GM18870 (cell line): ENCODE measurements around the gene ZBED4.
"Not testable (repeated sequence)": the region's sequence is repeated elsewhere in the genome, so short reads cannot be mapped to it uniquely, and the experiment has no call there.

Experiments
- ATAC-seq: cut with Tn5 transposase; IDR thresholded peaks from one replicate; pipeline ENCODE4 v1.9.1; 2021; ENCODE audit warnings: moderate library complexity; ENCODE audit not compliant: unreplicated experiment

The ZBED4 gene, protein sequence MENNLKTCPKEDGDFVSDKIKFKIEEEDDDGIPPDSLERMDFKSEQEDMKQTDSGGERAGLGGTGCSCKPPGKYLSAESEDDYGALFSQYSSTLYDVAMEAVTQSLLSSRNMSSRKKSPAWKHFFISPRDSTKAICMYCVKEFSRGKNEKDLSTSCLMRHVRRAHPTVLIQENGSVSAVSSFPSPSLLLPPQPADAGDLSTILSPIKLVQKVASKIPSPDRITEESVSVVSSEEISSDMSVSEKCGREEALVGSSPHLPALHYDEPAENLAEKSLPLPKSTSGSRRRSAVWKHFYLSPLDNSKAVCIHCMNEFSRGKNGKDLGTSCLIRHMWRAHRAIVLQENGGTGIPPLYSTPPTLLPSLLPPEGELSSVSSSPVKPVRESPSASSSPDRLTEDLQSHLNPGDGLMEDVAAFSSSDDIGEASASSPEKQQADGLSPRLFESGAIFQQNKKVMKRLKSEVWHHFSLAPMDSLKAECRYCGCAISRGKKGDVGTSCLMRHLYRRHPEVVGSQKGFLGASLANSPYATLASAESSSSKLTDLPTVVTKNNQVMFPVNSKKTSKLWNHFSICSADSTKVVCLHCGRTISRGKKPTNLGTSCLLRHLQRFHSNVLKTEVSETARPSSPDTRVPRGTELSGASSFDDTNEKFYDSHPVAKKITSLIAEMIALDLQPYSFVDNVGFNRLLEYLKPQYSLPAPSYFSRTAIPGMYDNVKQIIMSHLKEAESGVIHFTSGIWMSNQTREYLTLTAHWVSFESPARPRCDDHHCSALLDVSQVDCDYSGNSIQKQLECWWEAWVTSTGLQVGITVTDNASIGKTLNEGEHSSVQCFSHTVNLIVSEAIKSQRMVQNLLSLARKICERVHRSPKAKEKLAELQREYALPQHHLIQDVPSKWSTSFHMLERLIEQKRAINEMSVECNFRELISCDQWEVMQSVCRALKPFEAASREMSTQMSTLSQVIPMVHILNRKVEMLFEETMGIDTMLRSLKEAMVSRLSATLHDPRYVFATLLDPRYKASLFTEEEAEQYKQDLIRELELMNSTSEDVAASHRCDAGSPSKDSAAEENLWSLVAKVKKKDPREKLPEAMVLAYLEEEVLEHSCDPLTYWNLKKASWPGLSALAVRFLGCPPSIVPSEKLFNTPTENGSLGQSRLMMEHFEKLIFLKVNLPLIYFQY

DNA sequence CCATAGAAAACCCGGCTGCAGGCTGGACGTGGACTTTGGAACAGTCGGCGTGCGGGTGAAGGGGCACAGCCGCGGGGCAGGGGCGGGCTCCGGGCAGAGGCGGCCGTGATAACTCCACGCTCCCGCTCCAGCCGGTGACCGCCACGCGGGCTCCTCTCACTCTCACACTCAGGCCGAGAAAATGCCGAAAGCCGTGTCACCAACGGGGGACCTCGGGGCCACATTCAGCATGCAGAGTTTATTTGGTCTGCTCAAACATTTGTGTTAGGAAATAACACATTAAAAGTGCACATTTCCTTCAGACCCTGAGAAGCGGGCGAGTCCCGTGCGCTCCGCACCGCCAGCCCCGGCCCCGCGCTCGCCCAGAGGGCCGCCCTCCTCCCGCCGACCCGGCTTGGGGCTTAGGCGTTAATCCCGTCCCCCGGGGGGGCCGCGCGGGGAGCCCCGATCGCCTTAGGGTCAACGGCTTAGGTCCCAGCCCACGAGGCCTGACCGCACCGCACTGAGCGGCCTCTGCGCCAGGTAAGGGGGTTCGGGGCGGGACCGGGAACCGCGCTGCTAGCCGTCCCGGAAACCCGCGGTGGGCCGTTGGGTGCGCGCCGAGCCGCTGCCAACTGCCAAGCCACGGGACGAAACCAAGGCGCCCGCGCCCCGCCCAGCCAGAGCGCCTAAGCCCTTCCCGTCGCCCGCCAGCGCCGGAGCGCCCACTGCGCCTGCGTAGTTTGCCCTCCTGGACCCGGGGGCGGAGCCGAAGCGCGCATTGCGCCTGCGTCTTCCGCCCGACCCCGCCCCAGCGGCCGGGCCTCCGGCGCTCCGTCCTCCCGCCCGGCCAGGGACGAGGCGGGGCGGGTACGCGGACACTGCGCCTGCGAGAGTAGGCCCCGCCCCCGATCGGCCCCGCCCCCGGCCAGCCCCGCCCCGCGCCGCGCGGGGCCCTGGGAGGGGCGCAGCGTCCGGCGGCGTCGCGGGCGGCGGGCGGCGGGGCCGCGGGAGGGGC lies at the start of gene ZBED4:
Gene ZBED4, plus strand, starts transcription at position 947 of the 997 bp plus-strand sequence. CDS start 29,819 bp downstream, outside the sequence.
- ATAC-seq = peak; percentile 53

DNA sequence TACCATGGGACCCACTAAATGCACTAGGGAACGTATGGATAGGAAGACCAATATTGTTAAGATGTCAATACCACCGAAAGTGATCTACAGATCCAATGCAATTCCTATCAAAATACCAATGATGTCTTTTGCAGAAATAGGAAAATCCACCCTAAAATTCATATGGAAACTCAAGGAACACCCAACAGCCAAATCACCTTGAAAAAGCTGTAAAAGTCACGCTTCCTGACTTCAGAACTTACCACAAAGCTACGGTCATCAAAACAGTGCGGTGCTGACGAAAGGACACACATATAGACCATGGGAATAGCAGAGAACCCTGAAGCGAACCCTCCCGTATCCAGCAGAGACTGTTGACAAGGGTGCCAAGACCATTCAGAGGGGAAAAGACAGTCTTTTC lies 46.5 kb upstream of the ZBED4 start:
- ATAC-seq = no peak

DNA sequence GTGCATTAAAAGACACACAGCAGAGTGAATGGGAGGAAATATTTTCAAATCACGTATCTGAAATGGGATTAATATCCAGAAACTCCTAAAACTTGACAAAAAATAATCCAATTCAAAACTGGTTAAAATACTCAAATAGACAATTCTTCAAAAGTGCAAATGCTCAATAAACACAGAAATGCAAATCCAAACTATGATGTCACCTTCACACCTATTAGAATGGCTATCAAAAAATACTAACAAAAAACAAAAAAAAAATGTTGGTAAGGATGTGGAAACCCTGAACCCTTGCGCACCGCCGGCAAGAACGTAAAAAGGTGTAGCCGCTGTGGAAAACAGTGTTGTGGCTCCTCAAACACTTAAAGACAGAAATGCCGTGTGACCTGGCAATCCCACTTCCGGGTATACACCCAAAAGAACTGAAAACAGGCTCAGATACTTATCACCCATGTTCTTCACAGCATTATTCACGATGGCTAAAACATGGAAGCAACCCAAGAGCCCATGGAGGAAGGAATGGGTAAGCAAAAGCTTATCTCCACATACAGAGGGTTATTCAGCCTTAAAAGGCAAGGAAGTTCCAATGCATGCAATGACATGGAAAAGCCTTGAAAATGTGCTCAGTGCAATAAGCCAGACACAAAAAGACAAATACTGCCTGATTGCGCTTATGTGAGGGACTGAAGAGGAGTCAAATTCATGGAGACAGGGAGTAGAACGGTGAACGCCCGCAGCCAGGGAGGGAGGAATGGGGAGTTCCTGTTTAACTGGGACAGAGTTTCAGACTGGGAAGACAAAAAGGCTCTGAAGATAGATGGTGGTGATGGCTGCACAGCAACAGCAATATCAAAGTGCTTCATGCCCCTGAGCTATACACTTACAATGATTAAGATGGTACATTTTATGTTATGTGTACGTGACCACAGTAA lies 45.6 kb upstream of the ZBED4 start:
- ATAC-seq = no peak

DNA sequence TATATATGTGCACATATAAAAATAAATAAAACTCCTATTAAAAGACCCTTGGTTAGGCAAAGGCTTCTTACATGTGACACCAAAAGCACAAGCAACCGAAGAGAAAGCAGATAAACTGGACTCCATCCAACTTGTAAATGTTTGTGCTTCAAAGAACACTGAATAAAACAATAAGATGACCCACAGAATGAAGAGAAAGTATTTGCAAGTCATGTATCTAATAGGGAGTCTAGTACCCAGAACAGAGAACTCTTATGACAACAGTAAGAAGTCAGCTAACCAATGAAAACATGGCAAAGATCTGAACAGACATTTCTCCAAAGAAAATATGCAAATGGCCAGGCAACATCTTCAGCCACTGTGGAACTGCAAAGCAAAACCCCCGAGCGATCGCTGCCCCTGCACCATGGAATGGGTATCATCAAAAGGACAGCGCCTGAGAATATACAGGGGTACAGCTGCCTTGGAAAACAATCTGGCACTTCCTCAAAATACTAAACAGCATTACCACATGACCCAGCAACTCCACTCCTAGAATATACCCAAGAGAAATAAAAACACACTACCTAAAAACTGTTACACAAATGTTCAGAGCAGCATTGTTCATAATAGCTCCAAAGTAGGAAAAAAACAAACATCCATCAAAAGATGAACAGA lies 43.2 kb upstream of the ZBED4 start:
- no peak for ATAC-seq

DNA sequence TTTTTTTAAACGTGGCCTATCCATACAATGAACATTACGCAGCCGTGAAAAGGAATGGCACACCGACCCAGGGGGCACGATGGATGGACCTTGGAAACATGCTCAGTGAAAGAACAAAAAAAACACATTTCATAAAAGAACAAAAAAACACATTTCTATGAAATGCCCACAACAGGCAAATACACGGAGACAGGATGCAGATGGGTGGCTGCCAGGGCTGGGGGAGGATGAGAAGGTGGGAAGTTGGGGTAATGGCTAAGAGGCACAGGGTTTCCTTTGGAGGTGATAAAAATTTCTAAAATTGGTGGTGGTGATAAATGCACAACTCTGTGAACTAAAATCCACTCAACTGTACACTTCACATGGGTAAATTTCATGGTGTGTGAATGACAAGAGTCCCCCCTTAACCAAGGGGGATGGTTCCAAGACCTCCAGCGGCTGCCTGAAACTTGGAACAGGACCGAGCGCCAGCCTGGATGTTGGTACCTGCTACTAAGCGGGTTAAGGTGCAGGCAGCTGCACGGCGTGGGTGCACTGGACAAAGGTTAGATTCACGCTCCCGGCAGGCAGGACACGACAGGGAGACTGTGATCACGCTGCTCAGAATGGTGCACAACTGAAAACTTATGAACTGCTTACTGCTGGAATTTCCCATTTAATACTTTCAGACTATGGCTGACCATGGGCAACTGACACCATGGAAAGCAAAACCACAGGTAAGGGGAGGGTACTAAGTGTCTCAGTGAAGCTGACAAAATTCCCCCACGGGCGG lies 42.4 kb upstream of the ZBED4 start:
- ATAC-seq = no peak

DNA sequence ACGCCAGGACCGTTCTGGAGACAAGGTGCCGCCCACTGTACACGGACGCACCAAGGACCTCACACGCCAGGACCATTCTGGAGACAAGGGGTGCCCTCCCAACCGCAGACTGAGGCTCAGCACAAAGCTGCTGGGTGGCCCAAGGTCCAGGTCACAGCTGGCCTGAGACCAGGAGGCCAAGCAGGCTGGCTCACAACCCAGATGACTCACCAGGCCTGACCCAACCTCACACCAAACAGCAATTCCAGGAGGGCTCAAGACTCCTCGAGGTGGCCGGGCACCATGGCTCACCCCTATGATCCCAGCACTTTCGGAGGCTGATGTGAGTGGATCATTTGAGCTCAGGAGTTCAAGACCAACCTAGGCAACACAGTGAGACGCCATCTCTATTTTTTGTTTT lies 40.8 kb upstream of the ZBED4 start:
- ATAC-seq = no peak

DNA sequence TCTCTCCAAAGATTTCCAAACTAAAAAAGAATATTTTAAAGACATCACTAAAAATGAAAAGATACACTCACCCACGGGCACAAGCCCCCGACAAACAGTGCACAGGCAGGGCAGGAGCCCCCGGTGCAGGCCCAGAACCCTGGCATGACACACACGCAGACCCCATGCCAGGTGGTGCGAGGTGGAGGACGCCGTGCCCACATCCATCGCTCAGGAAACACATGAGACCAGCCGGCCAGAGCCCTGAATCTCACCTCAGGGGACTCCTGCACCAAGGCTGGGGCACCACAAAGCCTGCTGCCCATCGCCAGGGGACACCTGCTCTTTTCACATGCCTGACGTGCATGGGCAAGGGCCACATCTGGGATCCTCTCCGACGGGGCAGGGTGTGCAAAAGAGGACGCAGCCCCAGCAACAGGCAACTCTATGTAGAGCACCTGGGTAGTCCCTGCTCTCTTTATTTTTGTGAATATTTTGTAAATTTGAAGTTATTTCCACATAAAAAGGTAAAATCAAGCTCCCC lies 39.4 kb upstream of the ZBED4 start:
- no peak for ATAC-seq

DNA sequence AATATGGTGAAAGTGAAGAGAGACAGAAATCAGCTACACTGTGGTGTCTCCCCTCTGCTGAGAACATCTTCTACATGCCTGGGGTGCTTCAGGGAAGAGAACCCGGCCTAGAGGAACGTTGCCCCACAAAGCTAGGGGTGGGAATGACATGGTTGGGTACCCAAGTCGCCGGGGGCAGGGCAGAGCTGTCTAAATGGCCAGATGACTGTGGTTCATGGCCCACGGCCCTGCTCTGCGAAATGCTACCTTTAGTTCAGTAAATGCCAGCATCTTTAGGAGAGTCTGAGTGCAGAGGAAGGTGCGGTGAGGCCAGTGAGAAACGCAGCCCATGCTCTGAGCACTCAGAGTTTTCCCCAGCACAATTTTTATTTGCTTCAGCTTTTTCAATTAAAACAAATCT lies 38.8 kb upstream of the ZBED4 start:
- no peak for ATAC-seq

DNA sequence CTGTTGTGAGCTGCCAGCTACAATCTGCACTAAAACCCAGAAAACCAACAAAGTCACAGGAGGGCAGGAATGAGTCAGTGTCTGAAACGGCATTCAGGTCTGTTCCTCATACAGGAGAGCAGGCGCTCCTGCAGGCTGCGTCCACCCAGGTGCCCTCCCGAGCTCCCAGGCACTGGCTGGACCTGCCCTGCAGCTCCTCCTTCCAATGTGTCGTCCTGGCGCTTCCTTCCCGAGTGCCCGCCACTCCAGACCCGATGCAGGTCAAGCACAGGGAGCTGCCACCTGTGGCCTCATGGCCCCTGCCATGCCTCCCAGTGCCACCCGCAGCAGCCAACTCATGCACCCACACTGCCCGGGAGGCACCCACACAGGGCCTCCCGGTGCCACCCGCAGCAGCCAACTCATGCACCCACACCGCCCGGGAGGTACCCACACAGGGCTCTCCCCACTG lies 38.0 kb upstream of the ZBED4 start:
- no peak for ATAC-seq

DNA sequence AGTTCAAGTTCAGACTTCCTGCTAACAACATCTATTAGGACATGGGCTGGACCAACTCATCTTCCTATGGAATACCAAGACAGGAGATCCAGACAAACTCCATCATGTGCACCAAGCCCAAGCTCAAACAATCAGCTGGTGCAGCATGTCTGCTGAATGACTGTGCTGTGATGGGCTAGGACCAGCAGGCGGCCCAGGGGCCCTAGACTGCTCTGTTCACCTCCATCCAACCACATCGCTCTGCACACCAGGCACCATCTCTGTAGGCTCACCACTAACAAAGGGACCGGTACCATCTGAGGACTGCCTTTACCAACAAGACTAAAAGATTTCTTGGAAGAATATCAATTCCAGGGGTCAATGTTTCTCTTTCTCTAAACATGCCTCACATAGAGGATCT lies 36.3 kb upstream of the ZBED4 start:
- no peak for ATAC-seq

DNA sequence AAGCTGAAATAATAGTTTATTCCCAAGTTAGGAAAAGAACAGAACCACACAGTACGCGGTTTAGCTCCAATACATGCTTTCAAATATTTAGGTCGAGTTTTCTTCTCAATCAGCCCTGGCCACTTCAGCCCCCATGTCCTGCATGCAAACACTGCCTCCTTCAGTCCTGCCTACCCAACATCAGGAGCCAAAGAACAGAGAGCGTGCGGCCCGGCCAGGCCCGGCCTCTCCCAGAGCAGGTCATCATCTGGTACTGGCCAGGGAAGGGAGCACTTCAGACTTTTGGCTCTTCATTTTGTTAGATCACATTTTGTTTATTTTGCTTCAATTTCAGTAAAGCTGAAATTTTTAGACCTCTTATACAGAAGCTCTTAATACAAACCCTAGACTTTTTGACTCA lies 32.7 kb upstream of the ZBED4 start:
- no peak for ATAC-seq

DNA sequence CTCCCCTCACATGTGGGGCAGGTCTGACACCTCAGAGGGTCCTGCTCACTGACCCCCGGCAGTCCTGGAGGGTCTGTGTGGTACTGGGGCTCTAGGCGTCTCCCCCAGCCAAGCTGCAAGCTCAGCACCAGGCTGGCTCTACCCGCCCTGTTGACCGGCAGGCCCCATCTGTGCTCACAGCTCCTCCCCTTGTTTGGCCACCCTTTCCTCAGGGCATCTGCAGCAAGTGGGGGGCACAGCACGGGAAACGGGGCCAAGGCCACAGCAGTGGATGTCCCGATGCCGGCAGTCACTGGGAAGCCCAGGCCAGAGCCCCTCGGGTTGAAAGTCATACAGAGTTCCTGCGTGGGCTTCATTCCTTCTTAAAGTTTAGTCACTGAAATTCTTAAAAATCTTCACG lies 31.9 kb upstream of the ZBED4 start:
- not testable (repeated sequence) for ATAC-seq

DNA sequence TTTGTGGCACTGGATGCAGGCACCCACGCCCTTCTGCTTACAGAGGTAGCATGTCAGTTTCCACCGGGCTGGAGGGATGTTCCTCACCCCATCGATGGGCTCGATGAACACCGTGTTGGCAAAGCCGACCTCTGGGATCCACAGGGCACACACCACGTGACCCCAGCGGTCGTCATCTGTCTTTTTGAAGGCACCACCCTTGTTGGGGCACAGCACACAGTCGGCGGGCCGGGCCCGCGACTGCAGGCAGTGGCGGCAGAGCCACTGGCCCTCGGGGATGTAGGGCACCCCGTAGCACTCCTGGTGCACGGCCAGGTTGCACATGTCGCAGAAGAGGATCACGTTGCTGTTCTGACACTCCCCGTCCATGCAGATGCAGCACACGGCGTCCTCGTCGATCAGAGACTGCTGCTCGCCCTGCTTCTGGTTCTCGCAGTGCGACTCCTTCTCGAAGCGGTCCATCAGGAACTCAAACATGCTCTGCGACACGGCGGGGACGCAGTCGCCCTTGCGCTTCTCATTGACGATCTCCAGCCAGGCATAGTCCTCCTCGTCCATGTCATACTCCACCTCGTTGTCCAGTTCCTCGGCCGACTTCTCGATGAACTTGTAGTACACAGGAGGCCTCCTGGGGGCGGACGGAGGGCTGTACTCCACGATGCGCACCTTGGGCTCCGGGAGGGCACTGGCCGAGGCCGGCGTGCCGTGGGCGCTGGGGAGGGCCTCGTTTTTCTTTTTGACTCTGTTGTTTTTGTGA lies 30.2 kb upstream of the ZBED4 start:
- ATAC-seq = no peak

DNA sequence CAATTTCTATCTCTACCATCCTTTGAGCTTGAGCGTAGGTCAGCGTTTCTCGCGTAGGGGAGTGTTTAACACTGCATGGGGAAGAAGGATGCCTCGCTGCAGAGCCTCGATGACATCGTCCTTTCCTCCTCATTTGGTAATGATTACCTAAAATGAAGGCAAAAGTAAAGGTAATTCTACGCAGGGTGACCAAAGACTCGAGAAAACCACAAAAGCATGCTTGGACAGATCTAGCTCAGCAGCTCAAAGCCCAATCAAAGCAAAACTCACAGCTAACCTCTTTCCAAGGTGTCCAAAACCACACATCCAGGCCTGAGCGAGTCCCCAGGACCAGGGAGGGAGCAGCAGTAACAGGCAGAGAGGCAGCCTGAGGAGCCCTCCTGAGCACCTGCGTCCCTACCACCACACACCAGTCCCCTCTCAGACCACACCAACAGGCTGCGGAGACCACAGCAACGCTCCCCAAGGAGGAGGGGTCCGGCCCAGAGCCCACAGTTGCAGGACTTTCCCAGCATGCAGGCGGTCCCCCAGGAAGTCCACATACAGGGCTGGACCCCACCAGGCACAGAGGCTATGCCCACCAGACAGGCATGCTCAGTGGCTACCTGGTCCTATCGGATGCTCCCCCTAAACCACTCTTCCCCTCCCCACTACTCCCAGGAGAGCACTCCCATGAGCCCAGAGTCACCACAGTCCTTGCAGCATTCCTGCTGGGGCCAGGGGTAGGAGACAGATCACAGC lies 29.3 kb upstream of the ZBED4 start:
- no peak for ATAC-seq

DNA sequence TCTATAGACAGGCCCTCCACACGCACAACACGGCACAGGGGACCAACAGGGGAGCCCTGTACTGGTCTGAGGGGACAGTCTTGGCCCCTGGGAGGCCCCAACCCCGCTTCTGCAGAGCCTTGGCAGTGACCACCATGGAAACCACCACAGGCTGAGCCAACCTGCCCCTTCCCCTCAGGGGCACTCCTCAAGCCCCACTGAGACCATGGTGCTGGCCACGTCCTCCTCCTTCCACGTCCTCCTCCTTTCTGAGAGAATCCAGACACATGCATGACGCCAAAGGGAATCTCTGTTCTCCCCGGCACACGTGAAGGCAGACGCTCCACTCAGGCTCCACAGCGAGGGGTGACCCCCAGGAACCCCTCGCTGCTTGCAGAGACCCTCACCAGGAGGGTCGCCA lies 28.7 kb upstream of the ZBED4 start:
- no peak for ATAC-seq

DNA sequence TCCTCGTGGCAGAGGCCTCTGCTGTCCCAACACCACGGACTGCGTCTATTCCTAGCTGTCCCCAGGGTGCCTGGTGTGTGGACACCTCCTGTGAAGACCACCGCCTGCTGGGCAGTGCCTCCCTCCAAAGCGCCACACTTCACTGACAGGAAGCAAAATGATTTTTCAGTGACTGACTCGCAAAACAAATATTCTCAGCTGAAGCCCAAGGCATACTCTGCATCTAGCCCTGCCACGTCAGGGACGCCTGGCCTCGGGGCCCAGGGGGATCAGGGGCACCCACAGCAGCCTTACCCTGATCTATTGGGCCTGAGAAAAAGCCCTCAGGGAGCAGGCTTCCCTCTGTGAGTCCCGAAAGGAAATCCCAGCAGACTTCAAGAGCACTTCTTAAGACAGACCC lies 28.2 kb upstream of the ZBED4 start:
- ATAC-seq = no peak
